Mesothelial cell of epicardium (in vitro differentiated cells): ENCODE data around the gene CYP4F2. TPM values are rescaled to one million over a fixed set of nuclear protein-coding genes. Genes with fewer than 3 reads are reported as not detected.
"Not testable (repeated sequence)": the region's sequence is repeated elsewhere in the genome, so short reads cannot be mapped to it uniquely, and the experiment has no call there.

Source experiments
- DNase-seq, 2 experiments: peaks; one replicate each; pipeline ENCODE4 v3.0.0; 2021; ENCODE audit warnings: low spot score in 2 of 2; ENCODE audit not compliant: unreplicated experiment in 2 of 2
- H3K27ac Mint-ChIP-seq: 2 replicates; pipeline ENCODE4 v1.8.0; 2021; ENCODE audit warnings: mixed read lengths
- H3K27me3 Mint-ChIP-seq: 2 replicates; pipeline ENCODE4 v1.8.0; 2021; ENCODE audit warnings: low read depth, mixed read lengths
- H3K36me3 Mint-ChIP-seq: 2 replicates; pipeline ENCODE4 v1.8.0; 2021; ENCODE audit warnings: mixed read lengths
- H3K4me1 Mint-ChIP-seq: 2 replicates; pipeline ENCODE4 v1.8.0; 2021; ENCODE audit warnings: mixed read lengths
- H3K4me3 Mint-ChIP-seq: 2 replicates; pipeline ENCODE4 v1.8.0; 2021; ENCODE audit warnings: mild to moderate bottlenecking, moderate library complexity, mixed read lengths
- H3K9me3 Mint-ChIP-seq: 2 replicates; pipeline ENCODE4 v1.8.0; 2021; ENCODE audit warnings: mixed read lengths
- total RNA-seq: library from RNA; stranded (reverse); gene quantifications from 3 replicates; pipeline ENCODE4 v1.2.1, GENCODE V29; 2021
- TF ChIP-seq, protein P1 (sequence below): fragments of 200-600 bp; sonication (generic); IDR thresholded peaks from one replicate; pipeline ENCODE4 v1.5.0; 2021; ENCODE audit warnings: antibody characterized with exemption; ENCODE audit not compliant: unreplicated experiment

The CYP4F2 gene
- total RNA-seq, 1 donor from 2014 or later, result not detected

DNA sequence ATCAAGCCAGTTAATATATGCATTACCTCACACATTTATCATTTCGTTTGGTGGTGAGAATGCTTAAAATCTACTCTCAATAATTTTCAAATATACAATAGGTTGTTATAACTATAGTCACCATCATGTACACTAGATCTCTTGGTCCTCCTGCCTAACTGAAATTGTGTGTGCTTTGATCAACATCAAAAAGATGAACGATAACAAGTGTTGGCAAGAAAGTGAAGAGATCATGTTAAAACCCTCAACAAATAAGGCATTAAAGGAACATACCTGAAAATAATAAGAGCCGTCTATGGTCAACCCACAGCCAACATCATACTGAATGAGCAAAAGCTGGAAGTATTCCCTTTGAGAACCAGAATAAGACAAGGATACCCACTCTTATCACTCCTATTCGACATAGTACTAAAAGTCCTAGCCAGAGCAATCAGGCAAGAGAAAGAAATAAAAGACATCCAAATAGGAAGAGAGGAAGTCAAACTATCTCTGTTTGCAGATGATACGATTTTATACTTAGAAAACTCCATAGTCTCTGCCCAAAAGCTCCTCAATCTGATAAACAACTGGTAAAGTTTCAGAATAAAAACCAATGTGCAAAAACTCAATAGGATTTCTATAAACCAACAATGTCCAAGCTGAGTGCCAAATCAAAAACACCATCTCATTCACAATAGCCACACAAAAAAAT is 54.5 kb downstream of the CYP4F2 start:
- H3K27ac Mint-ChIP-seq, result no peak overlapping the region
- TF ChIP-seq, protein P1, sequence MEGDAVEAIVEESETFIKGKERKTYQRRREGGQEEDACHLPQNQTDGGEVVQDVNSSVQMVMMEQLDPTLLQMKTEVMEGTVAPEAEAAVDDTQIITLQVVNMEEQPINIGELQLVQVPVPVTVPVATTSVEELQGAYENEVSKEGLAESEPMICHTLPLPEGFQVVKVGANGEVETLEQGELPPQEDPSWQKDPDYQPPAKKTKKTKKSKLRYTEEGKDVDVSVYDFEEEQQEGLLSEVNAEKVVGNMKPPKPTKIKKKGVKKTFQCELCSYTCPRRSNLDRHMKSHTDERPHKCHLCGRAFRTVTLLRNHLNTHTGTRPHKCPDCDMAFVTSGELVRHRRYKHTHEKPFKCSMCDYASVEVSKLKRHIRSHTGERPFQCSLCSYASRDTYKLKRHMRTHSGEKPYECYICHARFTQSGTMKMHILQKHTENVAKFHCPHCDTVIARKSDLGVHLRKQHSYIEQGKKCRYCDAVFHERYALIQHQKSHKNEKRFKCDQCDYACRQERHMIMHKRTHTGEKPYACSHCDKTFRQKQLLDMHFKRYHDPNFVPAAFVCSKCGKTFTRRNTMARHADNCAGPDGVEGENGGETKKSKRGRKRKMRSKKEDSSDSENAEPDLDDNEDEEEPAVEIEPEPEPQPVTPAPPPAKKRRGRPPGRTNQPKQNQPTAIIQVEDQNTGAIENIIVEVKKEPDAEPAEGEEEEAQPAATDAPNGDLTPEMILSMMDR, result no peak
- H3K4me1 Mint-ChIP-seq, result no peaks in the 10 kb centered on the region
- H3K36me3 Mint-ChIP-seq, result peaks cover 10% of the 10 kb centered on the region
- DNase-seq, result no peak
- peaks cover 54% of the 10 kb centered on the region for H3K9me3 Mint-ChIP-seq
- H3K27me3 Mint-ChIP-seq, result no peaks in the 10 kb centered on the region
- H3K4me3 Mint-ChIP-seq, result no peak overlapping the region

GRCh38 chr19:15841875-15842569 is 55.9 kb downstream of the CYP4F2 start:
- Mint-ChIP-seq H3K27me3 (no peaks in the 10 kb centered on the region), H3K9me3 (peaks cover 55% of the 10 kb centered on the region), H3K4me1 (no peaks in the 10 kb centered on the region), H3K27ac (no peak overlapping the region), H3K36me3 (peaks cover 10% of the 10 kb centered on the region), H3K4me3 (no peak overlapping the region)
- TF ChIP-seq, protein P1, result peak; percentile 36
- DNase-seq, result no peak

DNA sequence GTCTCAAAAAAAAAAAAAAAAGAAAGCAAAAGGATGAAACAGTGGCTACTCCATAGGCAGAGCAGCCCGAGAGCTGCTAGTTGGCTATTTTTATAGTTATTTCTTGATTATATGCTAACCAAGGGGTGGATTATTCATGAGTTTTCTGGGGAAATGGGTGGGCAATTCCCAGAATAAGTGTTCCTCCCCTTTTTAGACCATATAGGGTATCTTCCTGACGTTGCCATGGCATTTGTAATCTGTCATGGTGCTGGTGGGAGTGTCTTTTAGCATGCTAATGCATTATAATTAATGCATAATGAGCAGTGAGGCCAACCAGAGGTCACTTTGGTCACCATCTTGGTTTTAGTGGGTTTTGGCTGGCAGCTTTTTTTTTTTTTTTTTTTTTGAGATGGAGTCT is 57.0 kb downstream of the CYP4F2 start:
- H3K27me3 Mint-ChIP-seq, result no peaks in the 10 kb centered on the region
- TF ChIP-seq, protein P1, result no peak
- H3K9me3 Mint-ChIP-seq, result peaks cover 47% of the 10 kb centered on the region
- H3K4me1 Mint-ChIP-seq, result no peaks in the 10 kb centered on the region
- H3K4me3 Mint-ChIP-seq, result no peak overlapping the region
- peaks cover 13% of the 10 kb centered on the region for H3K36me3 Mint-ChIP-seq
- DNase-seq, result no peak
- no peak overlapping the region for H3K27ac Mint-ChIP-seq

DNA sequence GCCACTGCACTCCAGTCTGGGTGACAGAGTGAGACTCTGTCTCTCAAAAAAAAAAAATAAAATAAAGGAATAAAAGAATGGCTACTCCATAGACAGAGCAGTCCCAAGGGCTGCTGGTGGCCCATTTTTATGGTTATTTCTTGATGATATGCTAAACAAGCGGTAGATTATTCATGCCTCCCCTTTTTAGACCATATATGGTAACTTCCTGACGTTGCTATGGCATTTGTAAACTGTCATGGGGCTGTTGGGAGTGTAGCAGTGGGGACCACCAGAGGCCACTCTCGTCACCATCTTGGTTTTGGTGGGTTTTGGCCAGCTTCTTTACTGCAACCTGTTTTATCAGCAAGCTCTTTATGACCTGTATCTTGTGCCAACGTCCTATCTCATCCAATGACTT is 58.0 kb downstream of the CYP4F2 start:
- H3K9me3 Mint-ChIP-seq, result peaks cover 44% of the 10 kb centered on the region
- not testable (repeated sequence) for H3K27ac Mint-ChIP-seq, DNase-seq, H3K27me3 Mint-ChIP-seq, H3K4me1 Mint-ChIP-seq, H3K4me3 Mint-ChIP-seq
- peaks cover 14% of the 10 kb centered on the region for H3K36me3 Mint-ChIP-seq

- H3K4me3 Mint-ChIP-seq, result no peak overlapping the region
- DNase-seq, result no peak
- H3K27ac Mint-ChIP-seq, result no peak overlapping the region
- peaks cover 35% of the 10 kb centered on the region for H3K9me3 Mint-ChIP-seq
- TF ChIP-seq, protein P1, result no peak
- no peaks in the 10 kb centered on the region for H3K27me3 Mint-ChIP-seq
- no peaks in the 10 kb centered on the region for H3K4me1 Mint-ChIP-seq
- peaks cover 8% of the 10 kb centered on the region for H3K36me3 Mint-ChIP-seq
Observed at GRCh38 chr19:15838351-15838750, 59.5 kb downstream of the CYP4F2 start.

- Mint-ChIP-seq H3K4me1 (no peaks in the 10 kb centered on the region), H3K4me3 (no peak overlapping the region), H3K27ac (no peak overlapping the region), H3K9me3 (peaks cover 28% of the 10 kb centered on the region), H3K27me3 (no peaks in the 10 kb centered on the region), H3K36me3 (peaks cover 6% of the 10 kb centered on the region)
- TF ChIP-seq, protein P1, result no peak
- DNase-seq, result no peak
Observed at GRCh38 chr19:15837221-15837731, 60.6 kb downstream of the CYP4F2 start.
